OCI-LY1 (cell line): Measurements from ENCODE around the gene C22orf23.

Source experiments
- CTCF ChIP-seq: fragments of 200-600 bp; sonication (generic), shearing (Covaris generic); IDR thresholded peaks from 2 replicates; pipeline ENCODE4 v1.5.1; 2017; ENCODE audit warnings: mild to moderate bottlenecking, antibody characterized with exemption, low read length, moderate library complexity, mixed read lengths
- EZH2 ChIP-seq: fragments of 200-600 bp; sonication (generic), shearing (Covaris generic); IDR thresholded peaks from 2 replicates; pipeline ENCODE4 v1.8.0; 2017; ENCODE audit warnings: borderline replicate concordance, mixed run types, mild to moderate bottlenecking, antibody characterized with exemption, low read length, moderate library complexity, mixed read lengths

GRCh38 chr22:37910890-37911672, 42.3 kb downstream of the C22orf23 start:
- TF ChIP-seq CTCF (no peak), EZH2 (no peak)
